H1 (cell line): Measurements from ENCODE around the gene HTRA1. TPM values are rescaled to one million over a fixed set of nuclear protein-coding genes. Genes with fewer than 3 reads are reported as not detected.

Source experiments
- CTCF ChIA-PET: fragments of 300-600 bp; sonication (Branson Sonifier 250); formaldehyde crosslinking; loops from one replicate; lab custom pipeline; 2021; ENCODE audit not compliant: partially characterized antibody; lab: Charles Lee
- POLR2A ChIA-PET: fragments of 300-600 bp; sonication (Branson Sonifier 250); formaldehyde crosslinking; loops from one replicate; lab custom pipeline; 2021; ENCODE audit warnings: inconsistent platforms; ENCODE audit not compliant: partially characterized antibody; lab: Charles Lee
- DNase-seq, 2 experiments: peaks; one replicate each; pipeline versions ENCODE4 v3.0.0 to v3.0.0-alpha.2; 2010 to 2022; ENCODE audit warnings: low spot score in 2 of 2, low read depth in 1 of 2, mixed read lengths in 1 of 2
- FAIRE-seq: peaks from 2 replicates; lab custom pipeline; 2011; peaks lifted over from hg19 to GRCh38; lab: Jason Lieb, UNC
- H2AFZ ChIP-seq: 2 replicates; pipeline ENCODE4 v1.8.1; 2012; ENCODE audit warnings: low read length, inconsistent platforms
- H2AK5ac ChIP-seq: 2 replicates; pipeline ENCODE4 v1.6.1; 2013; ENCODE audit warnings: low read depth, low read length
- H2BK120ac ChIP-seq: replicated peaks from 2 replicates; pipeline ENCODE3; 2013; ENCODE audit warnings: low read depth, low read length, inconsistent platforms
- H2BK12ac ChIP-seq: 2 replicates; pipeline ENCODE4 v1.6.1; 2013; ENCODE audit warnings: low read depth, low read length
- H2BK15ac ChIP-seq: 2 replicates; pipeline ENCODE4 v1.6.1; 2013; ENCODE audit warnings: low read length
- H2BK20ac ChIP-seq: 2 replicates; pipeline ENCODE4 v1.6.1; 2013; ENCODE audit warnings: low read length
- H2BK5ac ChIP-seq: 2 replicates; pipeline ENCODE4 v1.6.1; 2013; ENCODE audit warnings: low read depth, low read length
- H3K14ac ChIP-seq: 2 replicates; pipeline ENCODE4 v1.6.1; 2013; ENCODE audit warnings: inconsistent platforms; ENCODE audit not compliant: insufficient read length
- H3K18ac ChIP-seq: 2 replicates; pipeline ENCODE4 v1.6.1; 2013; ENCODE audit warnings: low read length; ENCODE audit errors: extremely low read depth
- H3K23ac ChIP-seq: 2 replicates; pipeline ENCODE4 v1.6.1; 2013; ENCODE audit warnings: inconsistent platforms; ENCODE audit not compliant: insufficient read length
- H3K23me2 ChIP-seq: 2 replicates; pipeline ENCODE4 v1.6.1; 2013; ENCODE audit warnings: low read depth, low read length
- H3K27ac ChIP-seq: 2 replicates; pipeline ENCODE4 v1.6.1; 2011; ENCODE audit warnings: low read depth, low read length, inconsistent platforms
- H3K27me3 ChIP-seq, 4 experiments: replicated peaks in 1 of 4; 1 replicate in 1 of 4; 2 replicates in 3 of 4; pipeline versions ENCODE4 v1.6.1 to v1.8.1; 2011 to 2013; ENCODE audit warnings: low read length in 3 of 4, mild to moderate bottlenecking in 3 of 4, inconsistent platforms in 2 of 4, mixed read lengths in 2 of 4, moderate library complexity in 1 of 4; ENCODE audit not compliant: control insufficient read depth in 3 of 4, insufficient read depth in 3 of 4; ENCODE audit errors: extremely low read depth in 1 of 4
- H3K36me3 ChIP-seq, 4 experiments: 2 replicates each; pipeline versions ENCODE4 v1.6.1 to v1.8.1; 2011 to 2013; ENCODE audit warnings: mild to moderate bottlenecking in 4 of 4, low read length in 3 of 4, moderate library complexity in 2 of 4, control low read depth in 1 of 4, inconsistent platforms in 1 of 4; ENCODE audit not compliant: insufficient read depth in 4 of 4, control insufficient read depth in 2 of 4
- H3K4ac ChIP-seq: replicated peaks from 2 replicates; pipeline ENCODE3; 2013; ENCODE audit warnings: low read length, low read depth, mixed read lengths, inconsistent platforms; ENCODE audit not compliant: insufficient read length
- H3K4me1 ChIP-seq, 4 experiments: replicated peaks in 1 of 4; 1 replicate in 1 of 4; 2 replicates in 3 of 4; pipeline versions ENCODE4 v1.6.1 to v1.8.1; 2011 to 2013; ENCODE audit warnings: low read length in 3 of 4, inconsistent platforms in 2 of 4, mixed read lengths in 1 of 4; ENCODE audit not compliant: insufficient read depth in 4 of 4, control insufficient read depth in 3 of 4
- H3K4me2 ChIP-seq, 2 experiments: 2 replicates each; pipeline versions ENCODE4 v1.6.1 to v1.8.1; 2011 to 2013; ENCODE audit warnings: low read depth in 2 of 2, low read length in 2 of 2, control low read depth in 1 of 2, inconsistent platforms in 1 of 2, mild to moderate bottlenecking in 1 of 2; ENCODE audit not compliant: insufficient read depth in 1 of 2
- H3K4me3 ChIP-seq, 4 experiments: fragments of 200-600, 300-600 bp in 1 of 4; sonication (generic), shearing (Covaris generic), sonication (Bioruptor Twin) in 1 of 4; 2 replicates each; pipeline versions ENCODE4 v1.5.1 to v1.8.1; 2011 to 2016; ENCODE audit warnings: low read length in 4 of 4, low read depth in 3 of 4, control low read depth in 2 of 4, inconsistent platforms in 2 of 4, mild to moderate bottlenecking in 2 of 4, mixed read lengths in 1 of 4, moderate library complexity in 1 of 4; ENCODE audit not compliant: insufficient read depth in 2 of 4; ENCODE audit errors: extremely low read depth in 1 of 4
- H3K56ac ChIP-seq: replicated peaks from 2 replicates; pipeline ENCODE3; 2013; ENCODE audit warnings: low read depth, mild to moderate bottlenecking, mixed read lengths, low read length, inconsistent platforms; ENCODE audit not compliant: insufficient read length
- H3K79me1 ChIP-seq: 2 replicates; pipeline ENCODE4 v1.6.1; 2013; ENCODE audit warnings: low read depth, low read length, control low read depth
- H3K79me2 ChIP-seq, 2 experiments: 2 replicates each; pipeline versions ENCODE4 v1.6.1 to v1.8.1; 2012 to 2013; ENCODE audit warnings: low read length in 2 of 2, mild to moderate bottlenecking in 2 of 2, inconsistent platforms in 1 of 2; ENCODE audit not compliant: insufficient read depth in 2 of 2, control insufficient read depth in 1 of 2
- H3K9ac ChIP-seq, 4 experiments: replicated peaks in 1 of 4; 1 replicate in 1 of 4; 2 replicates in 3 of 4; pipeline versions ENCODE4 v1.6.1 to v1.8.1; 2011 to 2013; ENCODE audit warnings: low read depth in 3 of 4, low read length in 3 of 4, control low read depth in 2 of 4, mild to moderate bottlenecking in 2 of 4, moderate library complexity in 2 of 4, inconsistent platforms in 1 of 4; ENCODE audit errors: extremely low read depth in 1 of 4
- H3K9me3 ChIP-seq, 2 experiments: 2 replicates each; pipeline versions ENCODE4 v1.6.1 to v1.8.1; 2012 to 2013; ENCODE audit warnings: mild to moderate bottlenecking in 2 of 2, moderate library complexity in 2 of 2, control low read depth in 1 of 2, inconsistent platforms in 1 of 2, low read depth in 1 of 2, low read length in 1 of 2, mixed read lengths in 1 of 2; ENCODE audit not compliant: insufficient read depth in 2 of 2
- H4K20me1 ChIP-seq, 2 experiments: replicated peaks in 1 of 2; 2 replicates each; pipeline versions ENCODE3 to v1.8.1; 2011 to 2013; ENCODE audit warnings: inconsistent platforms in 2 of 2, low read length in 2 of 2, mild to moderate bottlenecking in 1 of 2; ENCODE audit not compliant: insufficient read depth in 2 of 2, control insufficient read depth in 1 of 2
- H4K5ac ChIP-seq: 2 replicates; pipeline ENCODE4 v1.6.1; 2013; ENCODE audit warnings: low read length, low read depth, mixed read lengths, inconsistent platforms; ENCODE audit not compliant: insufficient read length
- H4K8ac ChIP-seq: 2 replicates; pipeline ENCODE4 v1.8.0; 2013; ENCODE audit warnings: mild to moderate bottlenecking, moderate library complexity, low read length, inconsistent platforms; ENCODE audit not compliant: insufficient read depth; ENCODE audit errors: extremely low read depth
- H4K91ac ChIP-seq: replicated peaks from 2 replicates; pipeline ENCODE3; 2013; ENCODE audit warnings: low read length, mixed read lengths, inconsistent platforms; ENCODE audit not compliant: insufficient read length
- ATF3 ChIP-seq: IDR thresholded peaks from 2 replicates; pipeline ENCODE4 v1.6.1; 2011; ENCODE audit warnings: low read depth, mild to moderate bottlenecking, low read length; ENCODE audit not compliant: insufficient read depth
- CBX5 ChIP-seq: fragments of 300-800, 300-1000 bp; sonication (generic); IDR thresholded peaks from 2 replicates; pipeline ENCODE4 v1.7.1; 2016; ENCODE audit warnings: antibody characterized with exemption, low read length, low read depth
- CREB1 ChIP-seq: IDR thresholded peaks from 2 replicates; pipeline ENCODE4 v1.6.1; 2012; ENCODE audit warnings: inconsistent platforms
- EZH2 ChIP-seq: fragments of 200-600 bp; sonication (generic); IDR thresholded peaks from 2 replicates; pipeline ENCODE4 v1.7.1; 2012; ENCODE audit warnings: low read depth, mild to moderate bottlenecking, moderate library complexity, low read length, inconsistent platforms; ENCODE audit not compliant: severe bottlenecking
- FOSL1 ChIP-seq: IDR thresholded peaks from 2 replicates; pipeline ENCODE4 v1.6.1; 2011; ENCODE audit warnings: mild to moderate bottlenecking, low read depth, low read length, moderate library complexity; ENCODE audit not compliant: insufficient read depth
- HDAC6 ChIP-seq: IDR thresholded peaks from one replicate; pipeline ENCODE4 v1.7.1; 2012; ENCODE audit warnings: low read depth, mild to moderate bottlenecking, inconsistent platforms, low read length, moderate library complexity
- KDM4A ChIP-seq: IDR thresholded peaks from one replicate; pipeline ENCODE4 v1.7.1; 2012; ENCODE audit warnings: low read depth, mild to moderate bottlenecking, moderate library complexity, low read length, inconsistent platforms; ENCODE audit not compliant: severe bottlenecking
- KDM5A ChIP-seq: fragments of 200-600 bp; IDR thresholded peaks from 2 replicates; pipeline ENCODE4 v1.7.1; 2012; ENCODE audit warnings: mild to moderate bottlenecking, low read length, inconsistent platforms, mixed read lengths
- NANOG ChIP-seq: IDR thresholded peaks from 2 replicates; pipeline ENCODE4 v1.6.1; 2011; ENCODE audit warnings: low read length, low read depth, mild to moderate bottlenecking, inconsistent platforms; ENCODE audit not compliant: insufficient read depth, poor library complexity, severe bottlenecking
- RAD21 ChIP-seq, 2 experiments: IDR thresholded peaks in 1 of 2; conservative IDR thresholded peaks in 1 of 2; 2 replicates each; pipeline ENCODE4 v1.6.1; 2011; ENCODE audit warnings: low read depth in 2 of 2, low read length in 2 of 2, improper control_type of control experiment in 1 of 2, inconsistent platforms in 1 of 2, mild to moderate bottlenecking in 1 of 2, moderate library complexity in 1 of 2
- SIX5 ChIP-seq: IDR thresholded peaks from 2 replicates; pipeline ENCODE4 v1.6.1; 2011; ENCODE audit warnings: mild to moderate bottlenecking, low read depth, low read length
- SP1 ChIP-seq: IDR thresholded peaks from 2 replicates; pipeline ENCODE4 v1.6.1; 2011; ENCODE audit warnings: low read depth, low read length
- TEAD4 ChIP-seq: IDR thresholded peaks from 2 replicates; pipeline ENCODE4 v1.6.1; 2012; ENCODE audit warnings: low read depth, low read length, inconsistent platforms, mixed read lengths
- WGBS, 2 experiments: shearing (Covaris generic) in 1 of 2; methylation state at CpG; one replicate each; pipeline versions ENCODE4 v1.1.6 to v1.1.7; 2013 to 2015; ENCODE audit warnings: low lambda C conversion rate in 2 of 2, mixed read lengths in 2 of 2, inconsistent platforms in 1 of 2, low coverage in 1 of 2, missing lambda C conversion rate in 1 of 2; ENCODE audit not compliant: insufficient replicate concordance in 2 of 2, insufficient coverage in 1 of 2, insufficient read length in 1 of 2; ENCODE audit errors: extremely low coverage in 1 of 2, missing lambda C conversion rate in 1 of 2; 5-methylcytosine and 5-hydroxymethylcytosine counted together
- polyA plus RNA-seq, 7 experiments: library from polyadenylated mRNA; depleted of rRNA in 3 of 7; stranded (reverse) in 5 of 7; unstranded in 2 of 7; fragments of >200 nt in 5 of 7; fragments of 200-250 nt in 2 of 7; gene quantifications; 1 replicate in 5 of 7; 2 replicates in 1 of 7; 4 replicates in 1 of 7; pipeline versions ENCODE4 v1.2.1 to v1.2.3, GENCODE V29; 2011 to 2013; ENCODE audit warnings: missing spikeins in 2 of 7, mixed read lengths in 2 of 7
- total RNA-seq: library from RNA; stranded (reverse); fragmentation: NEBNext Ultra II Directional; extraction: Animal tissue kit (Norgen Biotek cat#: 25700); gene quantifications from 2 replicates; pipeline ENCODE4 v1.2.1, GENCODE V29; 2021

Gene HTRA1
- total and polyA plus RNA-seq, 2 of the 8 experiments (the other 6 are each of a cell fraction or from before 2014, with no cell fraction given): 15.8 to 20.1 TPM

GRCh38 chr10:122424059-122424458, 37.3 kb upstream of the HTRA1 start:
- FAIRE-seq: no peak
- no peak overlapping the region for H4K91ac ChIP-seq
- no peak overlapping the region for H3K14ac ChIP-seq
- ChIA-PET CTCF (interaction anchor here (0.6 to 3.0 kb wide), 4 partner anchors 10 to 147 kb away, joined by 3 to 12 read pairs (median 4); no protein-coding TSS in a partner anchor), POLR2A (no interaction called here)
- no peaks in the 10 kb centered on the region for H3K23me2 ChIP-seq
- no peaks in the 10 kb centered on the region; the same call in 1 of the 2 replicates for H3K79me1 ChIP-seq
- H2BK12ac ChIP-seq: no peak overlapping the region
- H4K8ac ChIP-seq: no peak overlapping the region
- no peak overlapping the region for H2BK5ac ChIP-seq
- H3K4me3 ChIP-seq: no peak overlapping the region
- H3K79me2 ChIP-seq: no peaks in the 10 kb centered on the region
- DNase-seq: no peak
- WGBS, 2 experiments: 94% methylated on average over 2 of the region's 2 CpGs; no CpG with 5 or more reads in 1 of the 2 experiments
- H3K27me3 ChIP-seq: no peaks in the 10 kb centered on the region
- no peak overlapping the region for H4K5ac ChIP-seq
- 0 out of 7 replicates have a peak, but pooled peaks cover 0 to 3% (median 0%) of the 10 kb centered on the region in 4 experiments for H3K4me1 ChIP-seq
- H3K23ac ChIP-seq: no peak overlapping the region
- no peak overlapping the region for H2AK5ac ChIP-seq
- no peaks in the 10 kb centered on the region for H3K9me3 ChIP-seq
- H3K36me3 ChIP-seq: peaks cover 0 to 27% (median 3%) of the 10 kb centered on the region in 4 experiments; a peak in 4 of 8 replicates
- no peak overlapping the region for H3K9ac ChIP-seq
- H2BK120ac ChIP-seq: no peak overlapping the region
- H2AFZ ChIP-seq: no peak overlapping the region
- no peak overlapping the region for H2BK20ac ChIP-seq
- no peak overlapping the region for H2BK15ac ChIP-seq
- no peak overlapping the region for H3K56ac ChIP-seq
- H3K18ac ChIP-seq: no peak overlapping the region
- H3K4ac ChIP-seq: no peak overlapping the region
- H4K20me1 ChIP-seq: no peaks in the 10 kb centered on the region
- no peak overlapping the region for H3K27ac ChIP-seq
- H3K4me2 ChIP-seq: no peak overlapping the region
- TF ChIP-seq KDM5A (no peak), TEAD4 (no peak), CREB1 (no peak), ATF3 (no peak), SIX5 (no peak), HDAC6 (no peak), RAD21 (IDR thresholded peaks at IDR 0.05 in 1 of 2, conservative IDR thresholded peaks at IDR 0.05 in 1 of 2; ENCODE audit: low read depth in 2 of 2, low read length in 2 of 2) (no peak), KDM4A (no peak), FOSL1 (no peak), EZH2 (no peak), CBX5 (no peak), SP1 (no peak), NANOG (no peak)
